HG02678 (cell line): ENCODE data around the gene ZNG1F.
"Not testable (repeated sequence)": the region's sequence is repeated elsewhere in the genome, so short reads cannot be mapped to it uniquely, and the experiment has no call there.

Experiments used
- ATAC-seq: cut with Tn5 transposase; IDR thresholded peaks from one replicate; pipeline ENCODE4 v1.9.1; 2021; ENCODE audit warnings: mild to moderate bottlenecking, moderate library complexity; ENCODE audit not compliant: unreplicated experiment

The ZNG1F gene

GRCh38 chr9:41087157-41087780 lies 101.8 kb downstream of the ZNG1F start:
- ATAC-seq, result not testable (repeated sequence)

- not testable (repeated sequence) for ATAC-seq
These were observed 102.4 kb downstream of the ZNG1F start for GRCh38 chr9:41086685-41087084.

- ATAC-seq, result not testable (repeated sequence)
These were observed 102.9 kb downstream of the ZNG1F start for GRCh38 chr9:41086215-41086614.

GRCh38 chr9:41082358-41082757 lies 106.8 kb downstream of the ZNG1F start:
- ATAC-seq, result not testable (repeated sequence)
